Neural cell (in vitro differentiated cells): ENCODE measurements around the gene FBXO34. TPM values are rescaled to one million over a fixed set of nuclear protein-coding genes. Genes with fewer than 3 reads are reported as not detected.

Experiments
- H2AFZ ChIP-seq: fragments of 200-600, 300-800 bp; sonication (generic), shearing (Covaris generic); 2 replicates; pipeline ENCODE4 v1.6.0; 2014; ENCODE audit warnings: low read depth, mild to moderate bottlenecking, antibody characterized with exemption, low read length, moderate library complexity
- H3F3A ChIP-seq: fragments of 200-600 bp; shearing (Covaris generic); 2 replicates; pipeline ENCODE4 v1.6.1; 2016; ENCODE audit warnings: mild to moderate bottlenecking, moderate library complexity, mixed read lengths, antibody characterized with exemption, low read length; ENCODE audit not compliant: insufficient read depth, poor library complexity, severe bottlenecking
- H3K27ac ChIP-seq: fragments of 200-600, 300-800 bp; sonication (generic), shearing (Covaris generic); 2 replicates; pipeline ENCODE4 v1.5.1; 2014; ENCODE audit warnings: mild to moderate bottlenecking, low read length, moderate library complexity
- H3K27me3 ChIP-seq: fragments of 300-800, 200-600 bp; sonication (generic), shearing (Covaris generic); 2 replicates; pipeline ENCODE4 v1.6.0; 2014; ENCODE audit warnings: mild to moderate bottlenecking, low read depth, low read length, moderate library complexity; ENCODE audit not compliant: insufficient read depth
- H3K36me3 ChIP-seq: fragments of 300-800, 200-600 bp; sonication (generic), shearing (Covaris generic); 2 replicates; pipeline ENCODE4 v1.5.1; 2014; ENCODE audit warnings: mild to moderate bottlenecking, antibody characterized with exemption, low read length, moderate library complexity; ENCODE audit not compliant: insufficient read depth
- H3K4me2 ChIP-seq: fragments of 300-800, 200-600 bp; sonication (generic), shearing (Covaris generic); 2 replicates; pipeline ENCODE4 v1.6.0; 2014; ENCODE audit warnings: mild to moderate bottlenecking, low read length
- H3K4me3 ChIP-seq: fragments of 300-800, 200-600 bp; sonication (generic), shearing (Covaris generic); 2 replicates; pipeline ENCODE4 v1.5.1; 2014; ENCODE audit warnings: mild to moderate bottlenecking, low read length, moderate library complexity
- H3K79me2 ChIP-seq: fragments of 200-600 bp; shearing (Covaris generic); replicated peaks from 2 replicates; pipeline ENCODE4 v1.6.0; 2014; ENCODE audit warnings: mild to moderate bottlenecking, low read length, moderate library complexity; ENCODE audit not compliant: insufficient read depth
- H3K9ac ChIP-seq: fragments of 300-800, 200-600 bp; sonication (generic), shearing (Covaris generic); 2 replicates; pipeline ENCODE4 v1.6.1; 2016; ENCODE audit warnings: mild to moderate bottlenecking, low read length, mixed read lengths
- H3K9me2 ChIP-seq: fragments of 200-600 bp; shearing (Covaris generic); 2 replicates; pipeline ENCODE4 v1.6.1; 2016; ENCODE audit warnings: mild to moderate bottlenecking, low read length, mixed read lengths; ENCODE audit not compliant: insufficient read depth
- H3K9me3 ChIP-seq: fragments of 200-600, 300-800 bp; sonication (generic), shearing (Covaris generic); 2 replicates; pipeline ENCODE4 v1.6.1; 2016; ENCODE audit warnings: mild to moderate bottlenecking, mixed run types, low read length, moderate library complexity, mixed read lengths
- H4K20me1 ChIP-seq: fragments of 200-600 bp; shearing (Covaris generic); 2 replicates; pipeline ENCODE4 v1.6.1; 2016; ENCODE audit warnings: mild to moderate bottlenecking, mixed run types; ENCODE audit not compliant: insufficient read depth
- CTCF ChIP-seq: fragments of 450-650 bp; IDR thresholded peaks from 2 replicates; pipeline ENCODE4 v1.5.1; 2014; ENCODE audit warnings: antibody characterized with exemption, mild to moderate bottlenecking, moderate library complexity; ENCODE audit not compliant: poor library complexity, severe bottlenecking
- EP300 ChIP-seq: fragments of 450-650 bp; conservative IDR thresholded peaks from 2 replicates; pipeline ENCODE4 v1.6.1; 2014; ENCODE audit warnings: antibody characterized with exemption, mild to moderate bottlenecking, moderate library complexity; ENCODE audit not compliant: poor library complexity, severe bottlenecking
- EZH2 ChIP-seq: fragments of 200-600, 300-800 bp; shearing (Covaris generic), sonication (generic); IDR thresholded peaks from 2 replicates; pipeline ENCODE4 v1.6.1; 2014; ENCODE audit warnings: antibody characterized with exemption, low read length, borderline replicate concordance, mild to moderate bottlenecking; ENCODE audit not compliant: insufficient read depth, poor library complexity, severe bottlenecking
- MXI1 ChIP-seq: fragments of 450-650 bp; conservative IDR thresholded peaks from 2 replicates; pipeline ENCODE4 v1.6.1; 2014; ENCODE audit warnings: antibody characterized with exemption, mild to moderate bottlenecking; ENCODE audit not compliant: poor library complexity, severe bottlenecking
- POLR2AphosphoS5 ChIP-seq: IDR thresholded peaks from 2 replicates; pipeline ENCODE4 v1.6.1; 2012
- RAD21 ChIP-seq: fragments of 450-650 bp; conservative IDR thresholded peaks from 2 replicates; pipeline ENCODE4 v1.6.1; 2014; ENCODE audit warnings: antibody characterized with exemption, mild to moderate bottlenecking, moderate library complexity
- REST ChIP-seq: IDR thresholded peaks from 2 replicates; pipeline ENCODE4 v1.6.1; 2012; ENCODE audit warnings: borderline replicate concordance
- SMC3 ChIP-seq: fragments of 450-650 bp; conservative IDR thresholded peaks from 2 replicates; pipeline ENCODE4 v1.6.1; 2014; ENCODE audit warnings: antibody characterized with exemption, mild to moderate bottlenecking, moderate library complexity; ENCODE audit not compliant: poor library complexity
- TAF1 ChIP-seq: IDR thresholded peaks from 2 replicates; pipeline ENCODE4 v1.6.1; 2012; ENCODE audit warnings: low read depth
- polyA plus RNA-seq: library from polyadenylated mRNA; depleted of rRNA; stranded (reverse); fragments of >200 nt; gene quantifications from 2 replicates; pipeline ENCODE4 v1.2.3, GENCODE V29; 2014

FBXO34 gene
- polyA plus RNA-seq, 1 donor from 2014 or later = 34.2 TPM

- Histone ChIP-seq H3K79me2 (peaks cover 9% of the 10 kb centered on the region), H3K36me3 (no peaks in the 10 kb centered on the region), H3K27me3 (no peaks in the 10 kb centered on the region), H3K27ac (no peak overlapping the region), H3K4me3 (no peak overlapping the region), H3K9ac (no peak overlapping the region), H3F3A (no peaks in the 10 kb centered on the region), H3K4me2 (no peak overlapping the region), H3K9me2 (no peaks in the 10 kb centered on the region), H3K9me3 (no peaks in the 10 kb centered on the region), H4K20me1 (no peaks in the 10 kb centered on the region), H2AFZ (no peak overlapping the region)
- TF ChIP-seq REST = no peak
- TF ChIP-seq RAD21 = no peak
- TF ChIP-seq CTCF = no peak
- no peak for TF ChIP-seq MXI1
- TF ChIP-seq EP300 = no peak
- TF ChIP-seq SMC3 = no peak
- no peak for TF ChIP-seq TAF1
- TF ChIP-seq POLR2AphosphoS5 = no peak
- no peak for TF ChIP-seq EZH2
Measured at GRCh38 chr14:55348766-55349453, 77.7 kb downstream of the FBXO34 start.

- Histone ChIP-seq H3K4me2 (no peak overlapping the region), H3K9ac (no peak overlapping the region), H3K4me3 (no peak overlapping the region), H3K9me2 (no peaks in the 10 kb centered on the region), H3K79me2 (peaks cover 9% of the 10 kb centered on the region), H3F3A (no peaks in the 10 kb centered on the region), H4K20me1 (no peaks in the 10 kb centered on the region), H3K9me3 (no peaks in the 10 kb centered on the region), H3K27me3 (no peaks in the 10 kb centered on the region), H2AFZ (no peak overlapping the region), H3K27ac (no peak overlapping the region), H3K36me3 (no peaks in the 10 kb centered on the region)
- TF ChIP-seq RAD21 (no peak), EZH2 (no peak), SMC3 (no peak), TAF1 (no peak), CTCF (no peak), MXI1 (no peak), POLR2AphosphoS5 (no peak), REST (no peak), EP300 (no peak)
Measured at GRCh38 chr14:55349565-55349964, 78.3 kb downstream of the FBXO34 start.
